GM12864 (cell line): ENCODE measurements around the gene ANKH.

Source experiments
- DNase-seq: peaks from one replicate; pipeline ENCODE4 v3.0.0-alpha.2; 2011; ENCODE audit warnings: low read depth
- H3K4me3 ChIP-seq: 2 replicates; pipeline ENCODE4 v1.5.1; 2011; ENCODE audit warnings: mild to moderate bottlenecking, low read depth, low read length, control low read depth
- CTCF ChIP-seq: IDR thresholded peaks from 2 replicates; pipeline ENCODE4 v1.5.1; 2011; ENCODE audit warnings: low read depth, mild to moderate bottlenecking, moderate library complexity, low read length, control low read depth, inconsistent platforms; ENCODE audit errors: missing control alignments

Gene ANKH

GRCh38 chr5:14700478-14701436 is 170.8 kb downstream of the ANKH start:
- H3K4me3 ChIP-seq, result no peak overlapping the region
- no peak for DNase-seq
- no peak for TF ChIP-seq CTCF

- no peak for DNase-seq
- no peak for TF ChIP-seq CTCF
- H3K4me3 ChIP-seq, result no peak overlapping the region
These were observed 171.7 kb downstream of the ANKH start for GRCh38 chr5:14699807-14700400.

DNA sequence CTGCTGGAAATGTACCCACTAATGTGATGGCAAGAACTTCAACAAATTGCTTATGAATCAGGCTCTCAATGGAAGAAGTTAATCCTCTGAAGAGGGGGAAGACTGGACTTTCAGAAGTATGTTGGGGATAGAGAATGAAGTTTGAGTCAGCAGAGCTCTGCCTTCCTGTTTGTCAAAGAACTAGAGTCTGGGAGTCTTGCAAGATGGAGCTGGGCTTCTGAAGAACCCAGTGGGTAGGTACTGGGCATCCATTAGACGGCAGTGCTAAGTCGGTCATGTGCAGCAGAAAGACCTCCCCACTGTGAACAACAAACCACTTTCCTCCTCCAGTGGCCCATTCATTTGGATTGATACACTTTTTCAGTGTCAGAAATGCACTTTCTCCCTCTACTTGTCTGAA is 172.4 kb downstream of the ANKH start:
- DNase-seq, result no peak
- no peak overlapping the region for H3K4me3 ChIP-seq
- no peak for TF ChIP-seq CTCF

- DNase-seq, result no peak
- TF ChIP-seq CTCF, result no peak
These were observed 173.1 kb downstream of the ANKH start for GRCh38 chr5:14698495-14698894.

DNA sequence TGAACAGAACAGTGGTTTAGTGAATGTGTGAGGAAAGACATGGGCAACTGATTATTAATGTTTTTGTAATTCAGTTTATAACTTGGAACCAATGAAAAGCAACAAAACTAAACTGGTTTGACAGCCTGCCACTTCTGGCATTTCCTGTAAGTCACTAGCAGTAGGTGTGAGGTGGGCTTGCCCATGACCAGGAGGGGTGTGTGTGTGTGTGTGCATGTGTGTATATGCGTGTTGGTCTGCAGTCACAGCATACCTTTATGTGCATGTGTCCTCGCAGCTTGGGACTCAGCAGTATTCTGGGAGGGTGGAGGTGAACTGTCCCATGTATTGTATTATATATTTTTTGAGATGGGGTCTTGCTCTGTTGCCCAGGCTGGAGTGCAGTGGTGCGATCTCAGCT is 174.7 kb downstream of the ANKH start:
- DNase-seq, result no peak
- no peak overlapping the region for H3K4me3 ChIP-seq
- no peak for TF ChIP-seq CTCF

More at GRCh38 chr5:14698495-14698894, 173.1 kb downstream of the ANKH start:
- no peak overlapping the region for H3K4me3 ChIP-seq

DNA sequence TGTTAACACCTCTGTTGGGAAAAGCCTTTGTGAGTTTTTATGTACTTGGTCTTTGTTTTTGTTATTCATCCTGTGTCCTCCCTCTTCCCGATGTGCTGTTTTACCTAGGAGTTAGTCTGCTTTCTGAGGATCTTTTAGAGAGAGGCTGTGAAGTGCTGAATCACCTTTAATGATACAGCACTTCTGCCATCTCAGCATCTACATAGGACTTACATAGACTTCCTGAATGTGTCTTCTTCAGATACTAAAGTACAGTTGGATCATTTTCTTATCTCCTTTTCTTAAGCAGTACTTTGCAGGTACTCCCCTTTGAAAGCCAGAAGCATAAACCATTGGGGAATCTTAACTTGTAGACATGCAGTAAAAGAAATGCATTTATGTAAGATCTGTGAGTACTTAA is 175.5 kb downstream of the ANKH start:
- no peak overlapping the region for H3K4me3 ChIP-seq
- DNase-seq, result no peak
- no peak for TF ChIP-seq CTCF

DNA sequence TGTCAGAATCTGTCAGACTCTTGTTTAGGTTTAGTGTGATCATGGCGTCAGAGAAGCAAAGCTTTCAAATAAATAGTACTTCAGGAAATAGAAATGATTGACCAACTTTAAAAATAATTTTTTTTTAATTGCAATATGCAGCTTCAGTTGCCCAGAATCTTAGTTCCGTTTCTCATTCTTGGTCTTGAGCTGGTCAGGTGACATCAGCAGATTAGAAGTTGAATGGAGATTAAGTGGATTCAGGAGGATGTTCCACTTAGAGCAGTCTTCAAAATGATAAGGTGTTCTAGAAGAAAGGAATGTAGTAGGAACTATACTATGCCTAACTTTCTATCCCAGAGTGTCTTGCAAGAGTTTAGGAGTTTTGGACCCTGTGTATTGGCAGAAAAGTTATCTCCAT is 176.4 kb downstream of the ANKH start:
- DNase-seq, result no peak
- H3K4me3 ChIP-seq, result no peak overlapping the region
- no peak for TF ChIP-seq CTCF
